CD4-positive, alpha-beta T cell treated with Interleukin-2 at 100 ng/mL for 4 hours (primary cell): ENCODE results near the gene NCAPD2.

Experiments
- DNase-seq: peaks from one replicate; pipeline ENCODE4 v3.0.0-alpha.2; 2020; ENCODE audit warnings: low spot score

Gene NCAPD2

DNA sequence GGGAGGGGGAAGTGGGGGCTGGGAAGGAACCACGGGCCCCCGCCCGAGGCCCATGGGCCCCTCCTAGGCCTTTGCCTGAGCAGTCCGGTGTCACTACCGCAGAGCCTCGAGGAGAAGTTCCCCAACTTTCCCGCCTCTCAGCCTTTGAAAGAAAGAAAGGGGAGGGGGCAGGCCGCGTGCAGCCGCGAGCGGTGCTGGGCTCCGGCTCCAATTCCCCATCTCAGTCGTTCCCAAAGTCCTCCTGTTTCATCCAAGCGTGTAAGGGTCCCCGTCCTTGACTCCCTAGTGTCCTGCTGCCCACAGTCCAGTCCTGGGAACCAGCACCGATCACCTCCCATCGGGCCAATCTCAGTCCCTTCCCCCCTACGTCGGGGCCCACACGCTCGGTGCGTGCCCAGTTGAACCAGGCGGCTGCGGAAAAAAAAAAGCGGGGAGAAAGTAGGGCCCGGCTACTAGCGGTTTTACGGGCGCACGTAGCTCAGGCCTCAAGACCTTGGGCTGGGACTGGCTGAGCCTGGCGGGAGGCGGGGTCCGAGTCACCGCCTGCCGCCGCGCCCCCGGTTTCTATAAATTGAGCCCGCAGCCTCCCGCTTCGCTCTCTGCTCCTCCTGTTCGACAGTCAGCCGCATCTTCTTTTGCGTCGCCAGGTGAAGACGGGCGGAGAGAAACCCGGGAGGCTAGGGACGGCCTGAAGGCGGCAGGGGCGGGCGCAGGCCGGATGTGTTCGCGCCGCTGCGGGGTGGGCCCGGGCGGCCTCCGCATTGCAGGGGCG, 40.2 kb downstream of the NCAPD2 start, which contains the start of gene GAPDH:
Gene GAPDH, plus strand, starts transcription at position 595 of the 772 bp plus-strand sequence. CDS start 316 bp downstream, outside the sequence.
- peak; percentile 89 for DNase-seq

DNA sequence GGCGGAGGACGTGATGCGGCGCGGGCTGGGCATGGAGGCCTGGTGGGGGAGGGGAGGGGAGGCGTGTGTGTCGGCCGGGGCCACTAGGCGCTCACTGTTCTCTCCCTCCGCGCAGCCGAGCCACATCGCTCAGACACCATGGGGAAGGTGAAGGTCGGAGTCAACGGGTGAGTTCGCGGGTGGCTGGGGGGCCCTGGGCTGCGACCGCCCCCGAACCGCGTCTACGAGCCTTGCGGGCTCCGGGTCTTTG, 40.7 kb downstream of the NCAPD2 start:
- no peak for DNase-seq

DNA sequence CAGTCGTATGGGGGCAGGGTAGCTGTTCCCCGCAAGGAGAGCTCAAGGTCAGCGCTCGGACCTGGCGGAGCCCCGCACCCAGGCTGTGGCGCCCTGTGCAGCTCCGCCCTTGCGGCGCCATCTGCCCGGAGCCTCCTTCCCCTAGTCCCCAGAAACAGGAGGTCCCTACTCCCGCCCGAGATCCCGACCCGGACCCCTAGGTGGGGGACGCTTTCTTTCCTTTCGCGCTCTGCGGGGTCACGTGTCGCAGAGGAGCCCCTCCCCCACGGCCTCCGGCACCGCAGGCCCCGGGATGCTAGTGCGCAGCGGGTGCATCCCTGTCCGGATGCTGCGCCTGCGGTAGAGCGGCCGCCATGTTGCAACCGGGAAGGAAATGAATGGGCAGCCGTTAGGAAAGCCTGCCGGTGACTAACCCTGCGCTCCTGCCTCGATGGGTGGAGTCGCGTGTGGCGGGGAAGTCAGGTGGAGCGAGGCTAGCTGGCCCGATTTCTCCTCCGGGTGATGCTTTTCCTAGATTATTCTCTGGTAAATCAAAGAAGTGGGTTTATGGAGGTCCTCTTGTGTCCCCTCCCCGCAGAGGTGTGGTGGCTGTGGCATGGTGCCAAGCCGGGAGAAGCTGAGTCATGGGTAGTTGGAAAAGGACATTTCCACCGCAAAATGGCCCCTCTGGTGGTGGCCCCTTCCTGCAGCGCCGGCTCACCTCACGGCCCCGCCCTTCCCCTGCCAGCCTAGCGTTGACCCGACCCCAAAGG, 41.2 kb downstream of the NCAPD2 start:
- DNase-seq: peak; percentile 78

DNA sequence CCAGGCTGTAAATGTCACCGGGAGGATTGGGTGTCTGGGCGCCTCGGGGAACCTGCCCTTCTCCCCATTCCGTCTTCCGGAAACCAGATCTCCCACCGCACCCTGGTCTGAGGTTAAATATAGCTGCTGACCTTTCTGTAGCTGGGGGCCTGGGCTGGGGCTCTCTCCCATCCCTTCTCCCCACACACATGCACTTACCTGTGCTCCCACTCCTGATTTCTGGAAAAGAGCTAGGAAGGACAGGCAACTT, 41.7 kb downstream of the NCAPD2 start:
- no peak for DNase-seq

DNA sequence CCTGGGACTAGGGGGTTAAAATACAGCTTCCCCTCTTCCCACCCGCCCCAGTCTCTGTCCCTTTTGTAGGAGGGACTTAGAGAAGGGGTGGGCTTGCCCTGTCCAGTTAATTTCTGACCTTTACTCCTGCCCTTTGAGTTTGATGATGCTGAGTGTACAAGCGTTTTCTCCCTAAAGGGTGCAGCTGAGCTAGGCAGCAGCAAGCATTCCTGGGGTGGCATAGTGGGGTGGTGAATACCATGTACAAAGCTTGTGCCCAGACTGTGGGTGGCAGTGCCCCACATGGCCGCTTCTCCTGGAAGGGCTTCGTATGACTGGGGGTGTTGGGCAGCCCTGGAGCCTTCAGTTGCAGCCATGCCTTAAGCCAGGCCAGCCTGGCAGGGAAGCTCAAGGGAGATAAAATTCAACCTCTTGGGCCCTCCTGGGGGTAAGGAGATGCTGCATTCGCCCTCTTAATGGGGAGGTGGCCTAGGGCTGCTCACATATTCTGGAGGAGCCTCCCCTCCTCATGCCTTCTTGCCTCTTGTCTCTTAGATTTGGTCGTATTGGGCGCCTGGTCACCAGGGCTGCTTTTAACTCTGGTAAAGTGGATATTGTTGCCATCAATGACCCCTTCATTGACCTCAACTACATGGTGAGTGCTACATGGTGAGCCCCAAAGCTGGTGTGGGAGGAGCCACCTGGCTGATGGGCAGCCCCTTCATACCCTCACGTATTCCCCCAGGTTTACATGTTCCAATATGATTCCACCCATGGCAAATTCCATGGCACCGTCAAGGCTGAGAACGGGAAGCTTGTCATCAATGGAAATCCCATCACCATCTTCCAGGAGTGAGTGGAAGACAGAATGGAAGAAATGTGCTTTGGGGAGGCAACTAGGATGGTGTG, 42.3 kb downstream of the NCAPD2 start:
- no peak for DNase-seq

DNA sequence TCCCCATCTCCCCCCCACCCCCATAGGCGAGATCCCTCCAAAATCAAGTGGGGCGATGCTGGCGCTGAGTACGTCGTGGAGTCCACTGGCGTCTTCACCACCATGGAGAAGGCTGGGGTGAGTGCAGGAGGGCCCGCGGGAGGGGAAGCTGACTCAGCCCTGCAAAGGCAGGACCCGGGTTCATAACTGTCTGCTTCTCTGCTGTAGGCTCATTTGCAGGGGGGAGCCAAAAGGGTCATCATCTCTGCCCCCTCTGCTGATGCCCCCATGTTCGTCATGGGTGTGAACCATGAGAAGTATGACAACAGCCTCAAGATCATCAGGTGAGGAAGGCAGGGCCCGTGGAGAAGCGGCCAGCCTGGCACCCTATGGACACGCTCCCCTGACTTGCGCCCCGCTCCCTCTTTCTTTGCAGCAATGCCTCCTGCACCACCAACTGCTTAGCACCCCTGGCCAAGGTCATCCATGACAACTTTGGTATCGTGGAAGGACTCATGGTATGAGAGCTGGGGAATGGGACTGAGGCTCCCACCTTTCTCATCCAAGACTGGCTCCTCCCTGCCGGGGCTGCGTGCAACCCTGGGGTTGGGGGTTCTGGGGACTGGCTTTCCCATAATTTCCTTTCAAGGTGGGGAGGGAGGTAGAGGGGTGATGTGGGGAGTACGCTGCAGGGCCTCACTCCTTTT, 43.1 kb downstream of the NCAPD2 start:
- DNase-seq: no peak

DNA sequence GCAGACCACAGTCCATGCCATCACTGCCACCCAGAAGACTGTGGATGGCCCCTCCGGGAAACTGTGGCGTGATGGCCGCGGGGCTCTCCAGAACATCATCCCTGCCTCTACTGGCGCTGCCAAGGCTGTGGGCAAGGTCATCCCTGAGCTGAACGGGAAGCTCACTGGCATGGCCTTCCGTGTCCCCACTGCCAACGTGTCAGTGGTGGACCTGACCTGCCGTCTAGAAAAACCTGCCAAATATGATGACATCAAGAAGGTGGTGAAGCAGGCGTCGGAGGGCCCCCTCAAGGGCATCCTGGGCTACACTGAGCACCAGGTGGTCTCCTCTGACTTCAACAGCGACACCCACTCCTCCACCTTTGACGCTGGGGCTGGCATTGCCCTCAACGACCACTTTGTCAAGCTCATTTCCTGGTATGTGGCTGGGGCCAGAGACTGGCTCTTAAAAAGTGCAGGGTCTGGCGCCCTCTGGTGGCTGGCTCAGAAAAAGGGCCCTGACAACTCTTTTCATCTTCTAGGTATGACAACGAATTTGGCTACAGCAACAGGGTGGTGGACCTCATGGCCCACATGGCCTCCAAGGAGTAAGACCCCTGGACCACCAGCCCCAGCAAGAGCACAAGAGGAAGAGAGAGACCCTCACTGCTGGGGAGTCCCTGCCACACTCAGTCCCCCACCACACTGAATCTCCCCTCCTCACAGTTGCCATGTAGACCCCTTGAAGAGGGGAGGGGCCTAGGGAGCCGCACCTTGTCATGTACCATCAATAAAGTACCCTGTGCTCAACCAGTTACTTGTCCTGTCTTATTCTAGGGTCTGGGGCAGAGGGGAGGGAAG, 43.9 kb downstream of the NCAPD2 start:
- DNase-seq: peak; percentile 88

DNA sequence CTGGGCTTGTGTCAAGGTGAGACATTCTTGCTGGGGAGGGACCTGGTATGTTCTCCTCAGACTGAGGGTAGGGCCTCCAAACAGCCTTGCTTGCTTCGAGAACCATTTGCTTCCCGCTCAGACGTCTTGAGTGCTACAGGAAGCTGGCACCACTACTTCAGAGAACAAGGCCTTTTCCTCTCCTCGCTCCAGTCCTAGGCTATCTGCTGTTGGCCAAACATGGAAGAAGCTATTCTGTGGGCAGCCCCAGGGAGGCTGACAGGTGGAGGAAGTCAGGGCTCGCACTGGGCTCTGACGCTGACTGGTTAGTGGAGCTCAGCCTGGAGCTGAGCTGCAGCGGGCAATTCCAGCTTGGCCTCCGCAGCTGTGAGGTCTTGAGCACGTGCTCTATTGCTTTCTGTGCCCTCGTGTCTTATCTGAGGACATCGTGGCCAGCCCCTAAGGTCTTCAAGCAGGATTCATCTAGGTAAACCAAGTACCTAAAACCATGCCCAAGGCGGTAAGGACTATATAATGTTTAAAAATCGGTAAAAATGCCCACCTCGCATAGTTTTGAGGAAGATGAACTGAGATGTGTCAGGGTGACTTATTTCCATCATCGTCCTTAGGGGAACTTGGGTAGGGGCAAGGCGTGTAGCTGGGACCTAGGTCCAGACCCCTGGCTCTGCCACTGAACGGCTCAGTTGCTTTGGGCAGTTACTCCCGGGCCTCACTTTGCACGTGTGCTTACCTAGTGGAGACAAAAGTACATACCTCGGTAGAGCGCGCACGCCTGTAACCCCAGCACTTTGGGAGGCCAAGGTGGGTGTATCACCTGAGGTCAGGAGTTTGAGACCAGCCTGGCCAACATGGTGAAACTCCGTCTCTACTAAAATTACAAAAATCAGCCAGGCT, 44.8 kb downstream of the NCAPD2 start:
- no peak for DNase-seq

DNA sequence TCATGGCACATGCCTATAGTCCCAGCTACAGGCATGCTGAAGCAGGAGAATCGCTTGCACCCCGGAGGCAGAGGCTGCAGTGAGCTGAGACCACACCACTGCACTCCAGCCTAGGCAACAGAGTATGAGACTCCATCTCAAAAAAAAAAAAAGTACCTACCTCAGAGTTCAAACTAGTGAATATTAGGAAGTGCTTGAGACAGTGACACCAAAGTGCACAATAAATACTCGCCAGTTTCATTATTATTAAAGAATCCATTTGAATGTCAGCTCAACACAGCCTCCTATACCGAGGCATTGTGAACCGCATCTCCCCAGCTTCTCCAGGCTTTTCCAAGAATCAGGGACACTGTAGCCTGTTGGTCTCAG, 45.4 kb downstream of the NCAPD2 start:
- DNase-seq: no peak

DNA sequence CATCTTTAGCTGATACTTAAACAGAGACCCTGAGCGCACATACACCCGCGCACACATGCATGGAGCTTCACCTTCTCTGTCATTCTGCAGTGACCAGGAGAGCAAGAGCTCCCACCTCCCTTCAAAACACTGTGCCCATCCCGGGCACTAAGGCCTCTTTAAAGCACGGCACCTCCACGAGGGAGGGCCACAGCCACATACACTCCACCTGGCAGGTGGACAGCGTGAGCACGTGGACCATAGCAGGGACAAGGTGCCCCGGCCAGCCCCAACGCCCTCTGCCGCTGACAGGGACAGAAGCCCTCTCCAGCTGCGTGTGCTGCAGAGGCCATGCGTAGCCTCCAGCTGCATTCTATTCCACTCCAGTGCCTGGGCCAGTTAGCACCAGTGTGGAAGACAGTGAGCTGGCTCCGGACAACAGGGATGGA, 45.8 kb downstream of the NCAPD2 start:
- no peak for DNase-seq

DNA sequence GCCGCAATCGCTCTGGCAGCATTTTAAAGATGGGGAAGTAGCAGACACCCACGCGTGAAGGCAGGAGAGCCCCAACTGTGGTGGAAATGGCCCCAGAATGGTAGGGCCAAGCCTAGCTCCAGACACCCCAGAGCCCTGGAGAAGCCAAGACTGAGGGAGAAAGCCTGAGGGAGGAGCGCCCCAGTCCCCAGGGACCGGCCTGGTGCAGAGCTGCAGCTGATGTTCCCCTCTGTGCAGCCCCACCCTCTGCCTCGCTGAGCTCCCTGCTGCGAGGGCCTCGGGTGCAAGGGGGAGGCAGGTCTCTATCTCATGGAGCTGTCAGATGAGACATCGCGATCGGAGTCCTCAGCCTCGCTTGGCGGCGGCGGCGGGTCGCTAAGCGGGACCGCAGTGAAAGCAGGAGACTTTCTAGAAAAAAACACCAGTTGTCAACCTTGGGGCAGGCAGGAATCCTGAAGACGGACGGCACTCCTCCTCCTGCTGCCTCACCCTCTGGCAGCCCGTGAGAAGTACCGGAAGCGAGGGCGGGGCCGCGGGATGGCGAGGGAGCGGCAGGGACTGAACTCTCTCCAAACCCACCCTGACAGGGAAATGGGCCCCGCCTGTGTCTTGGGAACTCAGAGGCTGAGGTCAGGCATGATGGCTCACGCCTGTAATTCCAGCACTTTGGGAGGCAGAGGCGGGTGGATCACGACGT, 46.4 kb downstream of the NCAPD2 start:
- peak; percentile 45 for DNase-seq

DNA sequence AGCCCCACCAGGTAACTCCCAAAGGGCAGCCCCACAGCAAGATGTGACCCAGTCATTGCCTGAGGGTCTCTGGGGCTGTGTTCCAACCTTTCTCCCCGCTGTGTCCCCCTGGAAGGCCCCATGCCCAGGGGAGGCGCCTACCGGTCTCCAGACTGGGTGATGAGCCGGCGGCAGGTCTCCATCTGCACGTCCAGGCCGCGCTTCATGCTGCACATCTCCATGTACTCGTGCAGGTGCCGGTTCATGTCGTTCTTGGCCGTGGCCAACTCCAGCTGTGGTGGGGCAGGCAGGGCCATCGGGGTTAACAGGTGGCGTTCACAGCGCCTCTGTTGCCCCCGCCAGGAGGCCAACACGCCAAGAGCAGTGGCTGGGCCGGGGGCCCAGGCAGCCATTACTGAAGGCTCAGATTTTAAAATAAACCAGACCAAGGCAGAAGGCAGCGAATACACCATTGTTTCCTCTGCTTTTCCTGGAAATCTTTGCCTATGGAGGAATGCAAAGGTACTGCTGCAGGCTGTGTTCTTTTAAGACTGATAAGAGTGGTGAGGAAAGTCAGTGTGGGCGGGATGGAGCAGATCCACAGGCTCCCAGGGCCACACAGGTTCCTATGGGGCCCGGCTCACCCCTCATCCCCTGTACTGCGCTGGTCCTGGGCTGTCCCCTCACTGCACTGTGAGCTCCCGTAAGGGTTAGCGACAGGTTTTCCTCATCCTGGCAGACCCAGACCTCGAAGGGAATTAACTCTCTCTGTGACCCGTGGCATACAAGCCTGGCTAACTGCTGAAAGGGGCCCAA, 47.7 kb downstream of the NCAPD2 start:
- DNase-seq: no peak

DNA sequence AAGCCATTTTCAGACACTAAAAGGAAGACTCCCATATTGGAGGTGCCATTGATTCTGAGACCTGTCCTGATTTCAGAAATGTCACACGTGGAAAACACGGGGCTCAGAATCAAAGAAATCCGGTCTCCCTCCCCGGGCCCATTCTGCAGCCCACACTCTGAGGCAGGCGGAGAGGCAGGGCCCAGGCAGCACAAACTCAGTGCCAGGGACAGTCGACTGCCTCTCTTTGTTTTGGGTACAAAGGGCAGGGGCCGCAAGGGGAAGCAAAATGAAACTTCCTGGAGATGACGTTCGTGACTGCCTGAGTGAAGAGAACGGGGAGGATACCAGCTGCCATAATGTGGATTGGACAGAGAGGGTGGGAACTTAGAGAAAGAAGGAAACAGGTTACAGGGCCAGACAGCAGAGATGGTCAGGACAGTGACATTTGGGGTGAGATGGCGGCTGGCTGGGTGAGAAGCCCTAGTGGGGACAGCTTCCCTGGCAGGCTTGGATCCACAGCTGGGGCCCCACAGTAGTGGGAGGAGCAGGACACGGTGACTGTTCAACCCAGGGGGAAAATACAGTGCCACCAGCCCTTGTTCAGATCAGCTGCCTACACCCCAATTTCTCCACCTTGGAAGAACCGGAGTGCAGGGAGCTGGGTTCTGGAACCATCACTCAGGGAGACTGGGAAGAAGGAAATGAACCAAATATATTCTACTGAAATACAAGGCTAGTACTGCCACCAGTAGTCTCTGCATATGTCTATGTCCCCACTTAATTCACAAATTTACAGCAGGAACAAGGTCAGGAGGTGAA, 48.5 kb downstream of the NCAPD2 start:
- DNase-seq: no peak

DNA sequence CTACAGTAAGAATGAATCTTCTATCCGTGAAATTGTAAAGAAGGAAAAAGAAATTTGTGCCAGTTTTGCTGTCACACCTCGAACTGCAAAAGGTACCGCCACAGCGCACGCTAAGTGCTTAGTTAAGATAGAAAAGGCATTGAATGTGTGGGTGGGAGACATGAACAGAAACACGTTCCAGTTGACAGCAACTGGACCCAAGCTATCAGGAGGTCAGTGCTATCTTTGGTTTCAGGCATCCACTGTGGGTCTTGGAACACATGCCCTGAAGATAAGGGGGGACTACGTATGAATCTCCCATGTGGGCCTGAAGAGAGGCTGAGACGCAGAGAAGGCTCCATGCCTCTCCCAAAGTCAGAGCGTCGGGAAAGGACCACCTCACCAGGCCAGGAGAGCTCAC, 52.1 kb downstream of the NCAPD2 start:
- no peak for DNase-seq

DNA sequence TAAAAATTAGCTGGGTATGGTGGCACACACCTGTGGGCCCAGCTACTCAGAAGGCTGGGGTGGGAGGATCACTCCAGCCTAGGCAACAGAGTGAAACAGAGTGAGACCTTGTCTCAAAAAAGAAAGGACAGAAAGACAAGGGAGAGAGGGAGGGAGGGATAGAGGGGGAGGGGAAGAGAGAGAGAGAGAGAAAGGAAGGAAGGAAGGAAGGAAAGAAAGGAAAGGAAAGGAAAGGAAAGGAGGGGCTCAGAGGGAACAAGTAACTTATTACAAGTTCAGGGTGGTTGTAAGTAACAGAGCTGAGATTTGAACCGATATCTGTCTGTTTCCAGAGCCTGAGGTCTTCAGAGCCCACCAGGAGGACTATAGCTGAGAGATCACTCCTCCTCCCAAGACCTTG, 53.7 kb downstream of the NCAPD2 start:
- no peak for DNase-seq

DNA sequence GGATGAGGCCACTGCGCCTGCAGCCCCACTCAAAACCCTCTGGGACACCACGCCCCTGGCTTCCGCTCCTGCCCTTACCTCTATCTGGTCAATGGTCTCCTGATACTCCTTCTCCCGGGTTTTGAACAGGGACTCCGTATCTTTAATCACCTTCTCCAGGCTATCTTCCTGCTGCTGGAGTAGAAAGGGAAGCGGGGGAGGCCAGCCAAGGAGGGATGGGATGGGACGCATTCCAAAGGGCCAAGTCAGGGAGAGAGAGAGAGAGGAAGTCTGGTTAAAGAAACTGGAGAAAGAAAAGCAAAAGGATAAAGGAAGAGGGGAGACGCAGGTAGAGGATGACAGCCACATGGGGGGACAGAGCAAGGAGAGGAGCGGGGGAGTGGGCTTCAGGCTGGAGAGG, 54.1 kb downstream of the NCAPD2 start:
- no peak for DNase-seq

DNA sequence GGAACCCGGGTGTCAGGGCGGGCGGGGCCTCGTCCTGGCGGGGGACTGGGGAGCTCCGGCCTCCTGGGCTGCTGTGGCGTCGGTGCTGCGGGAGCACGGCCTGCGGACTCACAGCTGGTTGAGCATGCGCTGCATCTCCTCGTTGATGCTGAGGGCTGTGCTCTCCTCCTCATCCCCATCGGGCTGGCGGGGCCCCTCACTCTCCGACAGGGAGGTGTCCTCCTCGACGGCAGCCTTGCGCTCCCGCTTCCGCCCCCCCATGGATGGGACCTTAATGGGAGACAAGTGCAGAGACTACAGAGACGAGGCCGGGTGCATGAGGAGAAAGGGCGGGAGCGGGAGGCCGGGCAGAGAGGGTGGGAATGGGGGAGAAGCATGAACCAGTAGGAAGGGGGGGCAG, 54.7 kb downstream of the NCAPD2 start:
- DNase-seq: no peak

DNA sequence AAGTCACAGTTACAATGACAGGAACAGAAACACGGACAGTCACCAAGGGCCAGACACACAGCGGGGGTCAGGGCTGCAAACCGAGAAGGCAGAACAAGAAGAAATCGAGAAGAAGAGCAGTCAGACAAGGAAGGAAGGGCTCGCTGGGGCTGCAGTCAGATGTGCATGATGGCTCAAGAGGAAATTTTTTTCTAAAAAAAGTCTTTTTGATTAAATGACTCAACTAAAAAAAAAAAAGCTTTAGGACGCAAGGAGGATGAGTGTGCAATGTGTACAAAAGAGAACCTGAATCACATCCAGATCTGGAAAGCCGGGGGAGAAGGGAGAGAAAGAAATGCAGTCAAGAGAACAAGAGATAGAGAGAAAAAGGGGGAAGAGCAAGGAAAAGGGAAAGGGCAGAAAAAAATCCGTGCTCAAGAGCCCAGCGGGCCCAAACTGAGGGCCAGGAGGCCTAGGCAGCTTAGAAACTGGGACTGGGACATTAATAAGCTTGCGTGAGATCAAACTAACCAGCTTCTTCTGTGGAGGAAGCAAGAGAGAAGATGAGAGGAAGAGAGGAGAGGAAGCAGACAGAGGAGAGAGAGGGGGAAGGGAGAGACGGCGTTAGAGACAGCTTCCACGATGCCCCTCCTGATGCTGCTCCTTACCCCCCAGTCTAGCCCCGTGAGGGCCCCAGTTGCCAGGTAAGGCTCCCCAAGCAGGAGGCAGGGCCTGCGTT, 55.2 kb downstream of the NCAPD2 start:
- no peak for DNase-seq
